OCI-LY7 (cell line): ENCODE data around the gene SYNGR4.

Experiments used
- EZH2phosphoT487 ChIP-seq: fragments of 200-600 bp; sonication (generic); IDR thresholded peaks from 2 replicates; pipeline ENCODE4 v1.6.1; 2018; ENCODE audit warnings: low read depth, borderline replicate concordance, mild to moderate bottlenecking, mixed run types, antibody characterized with exemption, low read length, moderate library complexity, mixed read lengths
- TF ChIP-seq, protein P1 (sequence below): fragments of 200-600 bp; sonication (generic); conservative IDR thresholded peaks from 2 replicates; pipeline ENCODE4 v1.5.1; 2014; ENCODE audit warnings: mild to moderate bottlenecking, antibody characterized with exemption, low read length, moderate library complexity, mixed read lengths

DNA sequence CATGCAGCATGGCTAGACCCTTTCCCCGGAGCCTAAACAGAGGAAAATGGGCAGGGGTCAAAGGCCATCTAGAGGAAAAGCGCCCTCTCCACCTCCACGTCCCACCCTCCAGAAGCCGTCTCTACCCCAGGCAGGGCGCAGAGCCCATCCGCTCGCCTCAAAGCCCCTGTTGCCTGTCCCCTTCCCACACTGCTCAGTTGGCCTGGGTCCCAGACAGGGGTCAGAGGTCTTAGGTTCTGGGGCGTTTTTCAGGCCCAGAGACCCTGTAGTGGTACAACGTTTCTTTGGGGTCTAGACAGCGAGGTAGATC is 712 bp upstream of the SYNGR4 start:
- no peak for TF ChIP-seq EZH2phosphoT487
- TF ChIP-seq, protein P1, sequence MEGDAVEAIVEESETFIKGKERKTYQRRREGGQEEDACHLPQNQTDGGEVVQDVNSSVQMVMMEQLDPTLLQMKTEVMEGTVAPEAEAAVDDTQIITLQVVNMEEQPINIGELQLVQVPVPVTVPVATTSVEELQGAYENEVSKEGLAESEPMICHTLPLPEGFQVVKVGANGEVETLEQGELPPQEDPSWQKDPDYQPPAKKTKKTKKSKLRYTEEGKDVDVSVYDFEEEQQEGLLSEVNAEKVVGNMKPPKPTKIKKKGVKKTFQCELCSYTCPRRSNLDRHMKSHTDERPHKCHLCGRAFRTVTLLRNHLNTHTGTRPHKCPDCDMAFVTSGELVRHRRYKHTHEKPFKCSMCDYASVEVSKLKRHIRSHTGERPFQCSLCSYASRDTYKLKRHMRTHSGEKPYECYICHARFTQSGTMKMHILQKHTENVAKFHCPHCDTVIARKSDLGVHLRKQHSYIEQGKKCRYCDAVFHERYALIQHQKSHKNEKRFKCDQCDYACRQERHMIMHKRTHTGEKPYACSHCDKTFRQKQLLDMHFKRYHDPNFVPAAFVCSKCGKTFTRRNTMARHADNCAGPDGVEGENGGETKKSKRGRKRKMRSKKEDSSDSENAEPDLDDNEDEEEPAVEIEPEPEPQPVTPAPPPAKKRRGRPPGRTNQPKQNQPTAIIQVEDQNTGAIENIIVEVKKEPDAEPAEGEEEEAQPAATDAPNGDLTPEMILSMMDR, result 0 out of 2 replicates have a peak, but pooled peaks have one; percentile 2
